Kidney epithelial cell (primary cell): ENCODE measurements around the gene FGR. TPM values are rescaled to one million over a fixed set of nuclear protein-coding genes. Genes with fewer than 3 reads are reported as not detected.

Source experiments
- DNase-seq: peaks from one replicate; pipeline ENCODE4 v3.0.0-alpha.2; 2010; ENCODE audit warnings: low read depth
- H3K27me3 ChIP-seq: 2 replicates; pipeline ENCODE4 v1.6.0; 2011; ENCODE audit warnings: low read length; ENCODE audit not compliant: control insufficient read depth, insufficient read depth
- H3K36me3 ChIP-seq: 2 replicates; pipeline ENCODE4 v1.5.1; 2011; ENCODE audit warnings: low read length; ENCODE audit not compliant: control insufficient read depth, insufficient read depth
- H3K4me3 ChIP-seq: 2 replicates; pipeline ENCODE4 v1.5.1; 2011; ENCODE audit warnings: low read depth, mild to moderate bottlenecking, control low read depth, low read length
- total RNA-seq: library from RNA; depleted of rRNA; stranded (reverse); fragments of >200 nt; gene quantifications from 2 replicates; pipeline ENCODE4 v1.2.3, GENCODE V29; 2015
- TF ChIP-seq, protein P1 (sequence below): IDR thresholded peaks from 2 replicates; pipeline ENCODE4 v1.5.1; 2011; ENCODE audit warnings: mild to moderate bottlenecking, moderate library complexity, low read length, control low read depth, inconsistent platforms; ENCODE audit not compliant: insufficient read depth, poor library complexity, severe bottlenecking

FGR gene
- total RNA-seq, 1 donor from 2014 or later = not detected

DNA sequence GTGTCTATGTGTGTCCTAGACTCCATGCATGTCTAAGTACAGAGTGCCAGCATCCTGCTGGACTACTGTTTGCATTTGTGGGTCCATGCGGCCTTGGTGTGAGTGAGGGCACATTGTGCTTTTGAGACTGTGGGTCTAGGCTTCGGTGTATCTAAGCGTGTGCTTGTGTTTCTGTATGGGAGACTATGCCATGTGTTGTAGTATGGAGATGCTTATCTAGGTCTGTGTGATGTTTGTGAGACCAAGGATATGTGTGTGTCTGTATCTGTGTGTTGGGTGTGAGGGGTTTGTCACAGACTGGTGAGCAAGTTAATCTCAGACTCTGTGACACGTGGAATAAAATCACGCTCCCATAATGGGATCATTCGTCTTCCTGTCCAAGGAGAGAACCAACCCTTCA is 45.5 kb downstream of the FGR start:
- no peak overlapping the region for H3K4me3 ChIP-seq
- H3K27me3 ChIP-seq = no peaks in the 10 kb centered on the region
- TF ChIP-seq, protein P1, sequence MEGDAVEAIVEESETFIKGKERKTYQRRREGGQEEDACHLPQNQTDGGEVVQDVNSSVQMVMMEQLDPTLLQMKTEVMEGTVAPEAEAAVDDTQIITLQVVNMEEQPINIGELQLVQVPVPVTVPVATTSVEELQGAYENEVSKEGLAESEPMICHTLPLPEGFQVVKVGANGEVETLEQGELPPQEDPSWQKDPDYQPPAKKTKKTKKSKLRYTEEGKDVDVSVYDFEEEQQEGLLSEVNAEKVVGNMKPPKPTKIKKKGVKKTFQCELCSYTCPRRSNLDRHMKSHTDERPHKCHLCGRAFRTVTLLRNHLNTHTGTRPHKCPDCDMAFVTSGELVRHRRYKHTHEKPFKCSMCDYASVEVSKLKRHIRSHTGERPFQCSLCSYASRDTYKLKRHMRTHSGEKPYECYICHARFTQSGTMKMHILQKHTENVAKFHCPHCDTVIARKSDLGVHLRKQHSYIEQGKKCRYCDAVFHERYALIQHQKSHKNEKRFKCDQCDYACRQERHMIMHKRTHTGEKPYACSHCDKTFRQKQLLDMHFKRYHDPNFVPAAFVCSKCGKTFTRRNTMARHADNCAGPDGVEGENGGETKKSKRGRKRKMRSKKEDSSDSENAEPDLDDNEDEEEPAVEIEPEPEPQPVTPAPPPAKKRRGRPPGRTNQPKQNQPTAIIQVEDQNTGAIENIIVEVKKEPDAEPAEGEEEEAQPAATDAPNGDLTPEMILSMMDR = no peak
- no peaks in the 10 kb centered on the region for H3K36me3 ChIP-seq
- no peak for DNase-seq

DNA sequence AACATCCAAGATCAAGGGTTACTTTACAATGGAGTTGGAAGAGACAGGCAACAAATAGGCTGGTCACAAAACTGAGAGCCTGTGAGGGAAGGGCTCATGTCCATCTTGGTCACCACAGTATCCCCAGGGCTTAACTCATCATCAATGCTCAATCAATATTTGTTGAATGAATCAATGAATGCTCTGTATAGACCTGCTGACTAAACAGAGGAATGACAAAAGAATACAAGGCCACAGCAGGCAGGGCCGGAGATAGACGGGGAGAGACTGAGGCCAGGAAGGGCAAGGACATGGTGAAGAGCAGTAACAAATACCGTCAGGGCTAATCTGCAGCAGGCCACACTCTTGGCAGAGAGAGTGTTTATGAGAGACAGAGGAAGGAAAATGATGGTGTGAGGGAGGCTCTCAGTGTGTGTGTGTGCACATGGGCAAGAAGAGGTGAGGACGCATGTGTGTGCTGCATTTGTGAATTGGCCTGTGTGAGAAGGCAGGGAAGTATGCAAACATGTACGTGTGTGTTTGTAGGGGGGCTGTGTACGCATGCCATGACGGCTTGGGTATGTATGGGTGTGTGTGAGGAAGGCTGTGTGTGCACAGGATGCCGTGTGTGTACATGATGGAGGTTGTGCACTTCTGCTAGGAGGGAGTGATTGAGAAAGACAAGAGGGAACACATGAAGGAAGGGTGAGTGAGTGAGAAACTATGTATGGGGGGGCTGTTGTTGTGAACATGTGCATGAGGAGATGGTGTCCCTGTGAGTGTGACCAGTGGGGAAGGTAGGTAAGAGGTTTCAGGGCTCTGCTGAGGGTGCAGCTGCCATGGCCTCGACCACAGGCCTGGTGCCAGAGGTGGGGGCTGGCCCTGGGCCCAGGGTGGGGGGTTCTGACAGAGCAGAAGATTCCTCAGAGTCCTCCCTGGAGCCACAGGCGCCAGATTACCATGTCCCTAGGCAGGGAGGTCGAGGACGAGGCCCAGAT is 46.4 kb downstream of the FGR start:
- TF ChIP-seq, protein P1 = no peak
- Histone ChIP-seq H3K4me3 (no peak overlapping the region), H3K36me3 (no peaks in the 10 kb centered on the region), H3K27me3 (no peaks in the 10 kb centered on the region)
- no peak for DNase-seq

DNA sequence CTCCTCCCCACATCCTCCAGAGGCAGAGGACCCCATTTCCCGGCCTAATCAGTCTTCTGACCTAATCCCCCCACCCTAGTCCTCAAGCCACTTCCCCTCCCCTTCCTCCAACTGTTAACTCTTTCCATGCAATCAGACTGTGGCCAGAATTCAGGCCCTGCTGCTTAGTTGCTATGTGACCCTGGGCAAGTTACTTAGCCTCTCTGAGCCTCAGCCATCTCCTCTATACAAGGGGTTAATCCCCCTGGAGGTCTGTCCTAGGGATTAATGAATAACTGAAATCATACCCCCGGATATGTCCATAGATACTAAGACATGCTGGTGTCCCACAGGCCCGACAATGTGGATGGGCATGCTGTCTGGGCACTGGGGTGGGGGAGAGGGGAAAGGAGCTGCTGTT is 49.3 kb downstream of the FGR start:
- H3K4me3 ChIP-seq = no peak overlapping the region
- H3K36me3 ChIP-seq = no peaks in the 10 kb centered on the region
- H3K27me3 ChIP-seq = no peaks in the 10 kb centered on the region
- TF ChIP-seq, protein P1 = no peak
- no peak for DNase-seq

- TF ChIP-seq, protein P1 = no peak
- no peak for DNase-seq
- H3K4me3 ChIP-seq = no peak overlapping the region
- H3K27me3 ChIP-seq = no peaks in the 10 kb centered on the region
- no peaks in the 10 kb centered on the region for H3K36me3 ChIP-seq
These were observed 50.5 kb downstream of the FGR start for GRCh38 chr1:27584453-27584852.

DNA sequence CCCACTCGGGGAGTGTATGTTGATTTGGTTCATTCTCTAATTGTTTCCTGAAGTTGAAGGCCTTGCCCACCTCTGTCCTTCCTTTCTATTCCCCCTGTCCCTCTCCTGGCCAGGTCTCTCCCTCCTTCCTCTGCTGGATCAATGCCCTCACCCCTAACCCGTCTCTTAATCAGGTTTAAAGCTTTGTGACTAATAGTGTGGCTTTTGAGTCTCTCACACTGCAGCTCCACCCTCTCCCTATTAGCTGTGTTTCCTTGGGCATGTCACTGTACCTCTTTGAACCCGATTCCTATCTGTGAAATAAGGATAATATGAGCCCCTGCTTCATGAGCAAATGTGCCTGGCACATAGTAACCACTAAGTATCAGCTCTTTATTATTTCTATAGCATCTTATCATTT is 51.5 kb downstream of the FGR start:
- H3K27me3 ChIP-seq = no peaks in the 10 kb centered on the region
- no peaks in the 10 kb centered on the region for H3K36me3 ChIP-seq
- TF ChIP-seq, protein P1 = no peak
- no peak for DNase-seq
- no peak overlapping the region for H3K4me3 ChIP-seq
